ENCODE data around the gene TUT1. TPM values are rescaled to one million over a fixed set of nuclear protein-coding genes. Genes with fewer than 3 reads are reported as not detected.
"Not testable (repeated sequence)": the region's sequence is repeated elsewhere in the genome, so short reads cannot be mapped to it uniquely, and the experiment has no call there.

The TUT1 gene
- total and polyA plus RNA-seq, 7 experiments from 2014 or later = 20.2 to 54.6 (median 35.4) TPM

- H3K36me3 ChIP-seq (ENCODE audit: control insufficient read depth in 2 of 3, insufficient read depth in 3 of 3, low read length in 3 of 3) = peaks cover 11 to 89% (median 18%) of the 10 kb centered on the region in 3 experiments
- intact Hi-C loops (cut with micrococcal nuclease) = no loop called here
- H3K4me3 Mint-ChIP-seq = no peak overlapping the region
Measured at GRCh38 chr11:62567018-62567633, 24.2 kb downstream of the TUT1 start.

GRCh38 chr11:62566247-62566646 lies 25.1 kb downstream of the TUT1 start:
- peaks cover 8 to 48% (median 31%) of the 10 kb centered on the region in 5 donors for H3K36me3 Mint-ChIP-seq

More at GRCh38 chr11:62567018-62567633, 24.2 kb downstream of the TUT1 start:
- Mint-ChIP-seq H3K27me3 (no peaks in the 10 kb centered on the region), H3K9me3 (no peaks in the 10 kb centered on the region), H3K27ac (peak overlapping the region in 7 of 9 donors; percentile 28 to 81 (median 56)), H3K36me3 (peaks cover 15 to 49% (median 33%) of the 10 kb centered on the region in 5 donors), H3K4me1 (peaks cover 20 to 51% (median 45%) of the 10 kb centered on the region in 7 donors)
- peaks cover under 1 to 4% of the 10 kb centered on the region in 2 donors for H3K4me1 ChIP-seq (ENCODE audit: control insufficient read depth in 2 of 2, insufficient read depth in 2 of 2, low read length in 2 of 2)
- ATAC-seq (peak; percentile 41), DNase-seq (no peak)
- H3K9me3 ChIP-seq (ENCODE audit: control insufficient read depth in 2 of 3, low read length in 3 of 3) = no peaks in the 10 kb centered on the region
- no peaks in the 10 kb centered on the region for H3K27me3 ChIP-seq (ENCODE audit: control insufficient read depth in 2 of 2, insufficient read depth in 2 of 2, low read length in 2 of 2)
- CTCF ChIA-PET = interaction anchor here (0.5 to 2.0 kb wide), 4 partner anchors 8 to 174 kb away, joined by 3 to 14 read pairs (median 4); no protein-coding TSS in a partner anchor
- H3K27ac ChIP-seq (ENCODE audit: low read depth, low read length) = no peak overlapping the region
- POLR2A ChIA-PET = interaction anchor here (0.9 to 1.0 kb wide), 2 partner anchors 16 to 24 kb away, joined by 3 to 5 read pairs; partner anchors contain the start of gene TUT1
- no peak overlapping the region for H3K4me3 ChIP-seq (ENCODE audit: low read length)

GRCh38 chr11:62565100-62565802 lies 26.1 kb downstream of the TUT1 start:
- no peaks in the 10 kb centered on the region for H3K9me3 Mint-ChIP-seq
- H3K4me1 Mint-ChIP-seq = peaks cover 16 to 51% (median 40%) of the 10 kb centered on the region in 7 donors
- no peak overlapping the region for H3K4me3 ChIP-seq (ENCODE audit: low read length)
- H3K4me1 ChIP-seq (ENCODE audit: control insufficient read depth in 2 of 2, insufficient read depth in 2 of 2, low read length in 2 of 2) = peaks cover 0 to under 1% of the 10 kb centered on the region in 2 donors
- peaks cover 3 to 40% (median 25%) of the 10 kb centered on the region in 5 donors for H3K36me3 Mint-ChIP-seq
- no peak overlapping the region for H3K4me3 Mint-ChIP-seq
- CTCF ChIA-PET = interaction anchor here (0.7 to 1.3 kb wide), 3 partner anchors 8 to 141 kb away, joined by 3 to 7 read pairs (median 4); no protein-coding TSS in a partner anchor
- intact Hi-C loops (cut with micrococcal nuclease) = no loop called here
- no peak for ATAC-seq
- H3K27me3 ChIP-seq (ENCODE audit: control insufficient read depth in 2 of 2, insufficient read depth in 2 of 2, low read length in 2 of 2) = no peaks in the 10 kb centered on the region
- H3K36me3 ChIP-seq (ENCODE audit: control insufficient read depth in 2 of 3, insufficient read depth in 3 of 3, low read length in 3 of 3) = peaks cover 11 to 74% (median 19%) of the 10 kb centered on the region in 3 experiments
- POLR2A ChIA-PET = interaction anchor here (0.6 to 1.5 kb wide), 4 partner anchors 9 to 1862 kb away, joined by 3 to 7 read pairs (median 4); partner anchors contain the start of genes EEF1G and TUT1
- no peak overlapping the region for H3K27ac ChIP-seq (ENCODE audit: low read depth, low read length)
- H3K27me3 Mint-ChIP-seq = no peaks in the 10 kb centered on the region
- no peak for DNase-seq
- H3K27ac Mint-ChIP-seq = peak overlapping the region in 5 of 9 donors; percentile 4 to 70 (median 28)
- no peaks in the 10 kb centered on the region for H3K9me3 ChIP-seq (ENCODE audit: control insufficient read depth in 2 of 3, low read length in 3 of 3)

More at GRCh38 chr11:62566247-62566646, 25.1 kb downstream of the TUT1 start:
- Histone ChIP-seq H3K9me3 (ENCODE audit: control insufficient read depth in 2 of 3, low read length in 3 of 3) (no peaks in the 10 kb centered on the region), H3K36me3 (ENCODE audit: control insufficient read depth in 2 of 3, insufficient read depth in 3 of 3, low read length in 3 of 3) (peaks cover 11 to 84% (median 18%) of the 10 kb centered on the region in 3 experiments), H3K4me3 (ENCODE audit: low read length) (no peak overlapping the region), H3K4me1 (ENCODE audit: control insufficient read depth in 2 of 2, insufficient read depth in 2 of 2, low read length in 2 of 2) (peaks cover 0 to 3% of the 10 kb centered on the region in 2 donors), H3K27ac (ENCODE audit: low read depth, low read length) (no peak overlapping the region), H3K27me3 (ENCODE audit: control insufficient read depth in 2 of 2, insufficient read depth in 2 of 2, low read length in 2 of 2) (no peaks in the 10 kb centered on the region)
- Mint-ChIP-seq H3K4me3 (no peak overlapping the region), H3K4me1 (peaks cover 15 to 48% (median 43%) of the 10 kb centered on the region in 7 donors), H3K27ac (peak overlapping the region in 4 of 9 donors; percentile 1 to 67 (median 30)), H3K27me3 (no peaks in the 10 kb centered on the region), H3K9me3 (no peaks in the 10 kb centered on the region)
- ChIA-PET CTCF (interaction anchor here (0.7 kb wide), 2 partner anchors 14 to 142 kb away, joined by 3 to 4 read pairs; no protein-coding TSS in a partner anchor), POLR2A (interaction anchor here (0.9 to 1.5 kb wide), 3 partner anchors 8 to 275 kb away, joined by 3 to 5 read pairs (median 3); partner anchors contain the start of gene EEF1G)
- intact Hi-C loops (cut with micrococcal nuclease) = no loop called here
- no peak for ATAC-seq
- no peak for DNase-seq

- Mint-ChIP-seq H3K4me1 (peaks cover 21 to 56% (median 44%) of the 10 kb centered on the region in 7 donors), H3K36me3 (peaks cover 9 to 41% (median 30%) of the 10 kb centered on the region in 5 donors), H3K27ac (peak overlapping the region in 7 of 9 donors; percentile 34 to 75 (median 69))
- H3K4me3 Mint-ChIP-seq; H3K4me3 ChIP-seq (ENCODE audit: low read length); H3K27ac ChIP-seq (ENCODE audit: low read depth, low read length); H3K27me3 ChIP-seq (ENCODE audit: control insufficient read depth in 2 of 2, insufficient read depth in 2 of 2, low read length in 2 of 2); ATAC-seq; intact Hi-C loops (cut with micrococcal nuclease); DNase-seq; H3K27me3 Mint-ChIP-seq; H3K9me3 Mint-ChIP-seq; H3K9me3 ChIP-seq (ENCODE audit: control insufficient read depth in 2 of 3, low read length in 3 of 3): not testable (repeated sequence)
- Histone ChIP-seq H3K36me3 (ENCODE audit: control insufficient read depth in 2 of 3, insufficient read depth in 3 of 3, low read length in 3 of 3) (peaks cover 12 to 62% (median 20%) of the 10 kb centered on the region in 3 experiments), H3K4me1 (ENCODE audit: control insufficient read depth in 2 of 2, insufficient read depth in 2 of 2, low read length in 2 of 2) (peaks cover 15 to 35% of the 10 kb centered on the region in 2 donors)
- ChIA-PET CTCF (interaction anchor here (0.6 to 5.8 kb wide), 10 partner anchors 8 to 180 kb away, joined by 3 to 125 read pairs (median 10); partner anchors contain the start of gene AHNAK), POLR2A (interaction anchor here (1.4 to 5.2 kb wide), 3 partner anchors 10 to 137 kb away, joined by 6 to 57 read pairs (median 7); partner anchors contain the start of gene AHNAK)
Measured at GRCh38 chr11:62561677-62562230, 29.6 kb downstream of the TUT1 start.

- H3K36me3 Mint-ChIP-seq = peaks cover 9 to 32% (median 20%) of the 10 kb centered on the region in 5 donors
Measured at GRCh38 chr11:62560566-62561103, 30.7 kb downstream of the TUT1 start.

More at GRCh38 chr11:62560566-62561103, 30.7 kb downstream of the TUT1 start:
- H3K27ac ChIP-seq (ENCODE audit: low read depth, low read length) = peak overlapping the region; percentile 3
- Mint-ChIP-seq H3K4me3 (no peak overlapping the region), H3K27me3 (no peaks in the 10 kb centered on the region), H3K27ac (peak overlapping the region; percentile 7 to 98 (median 84)), H3K9me3 (no peaks in the 10 kb centered on the region), H3K4me1 (peaks cover 26 to 59% (median 47%) of the 10 kb centered on the region in 7 donors)
- intact Hi-C loops (cut with micrococcal nuclease) = loop anchor here (1.0 kb wide), 5 partner anchors 18 to 180 kb away; no protein-coding TSS in a partner anchor
- H3K4me1 ChIP-seq (ENCODE audit: control insufficient read depth in 2 of 2, insufficient read depth in 2 of 2, low read length in 2 of 2) = peaks cover 26 to 45% of the 10 kb centered on the region in 2 donors
- H3K36me3 ChIP-seq (ENCODE audit: control insufficient read depth in 2 of 3, insufficient read depth in 3 of 3, low read length in 3 of 3) = peaks cover 7 to 51% (median 10%) of the 10 kb centered on the region in 3 experiments
- no peak overlapping the region for H3K4me3 ChIP-seq (ENCODE audit: low read length)
- ATAC-seq (peak; percentile 58), DNase-seq (peak; percentile 50 to 81 (median 69))
- ChIA-PET POLR2A (interaction anchor here (0.6 to 10.5 kb wide), 7 partner anchors 9 to 153 kb away, joined by 3 to 92 read pairs (median 6); partner anchors contain the start of genes AHNAK, EEF1G and TUT1), CTCF (interaction anchor here (0.7 to 5.8 kb wide), 16 partner anchors 8 to 216 kb away, joined by 3 to 125 read pairs (median 7); partner anchors contain the start of genes AHNAK and EEF1G)
- H3K9me3 ChIP-seq (ENCODE audit: control insufficient read depth in 2 of 3, low read length in 3 of 3) = no peaks in the 10 kb centered on the region
- no peaks in the 10 kb centered on the region for H3K27me3 ChIP-seq (ENCODE audit: control insufficient read depth in 2 of 2, insufficient read depth in 2 of 2, low read length in 2 of 2)

All from naive thymus-derived CD4-positive, alpha-beta T cell (primary cell).